H9 (cell line): ENCODE data around the gene SLC1A4. TPM values are rescaled to one million over a fixed set of nuclear protein-coding genes. Genes with fewer than 3 reads are reported as not detected.

ENCODE experiments used
- DNase-seq: peaks from one replicate; pipeline ENCODE4 v3.0.0-alpha.2; 2017
- H2AFZ ChIP-seq: one replicate; pipeline ENCODE4 v1.6.1; 2013; ENCODE audit warnings: mild to moderate bottlenecking, low read length, control low read depth, moderate library complexity
- H2AK5ac ChIP-seq: 2 replicates; pipeline ENCODE4 v1.6.1; 2013; ENCODE audit warnings: low read length, control low read depth, mixed read lengths; ENCODE audit not compliant: insufficient read length
- H2BK120ac ChIP-seq: one replicate; pipeline ENCODE4 v1.6.1; 2013; ENCODE audit warnings: low read depth, mild to moderate bottlenecking, low read length, control low read depth, inconsistent platforms; ENCODE audit not compliant: poor library complexity, severe bottlenecking
- H2BK12ac ChIP-seq: 2 replicates; pipeline ENCODE4 v1.6.1; 2013; ENCODE audit warnings: low read length, control low read depth, mixed read lengths, low read depth; ENCODE audit not compliant: insufficient read length
- H2BK15ac ChIP-seq: 2 replicates; pipeline ENCODE4 v1.6.1; 2013; ENCODE audit warnings: low read depth, low read length, control low read depth
- H2BK20ac ChIP-seq: one replicate; pipeline ENCODE4 v1.6.1; 2013; ENCODE audit warnings: low read depth, mild to moderate bottlenecking, low read length, control low read depth, inconsistent platforms; ENCODE audit not compliant: poor library complexity, severe bottlenecking
- H2BK5ac ChIP-seq: 2 replicates; pipeline ENCODE4 v1.6.1; 2013; ENCODE audit warnings: low read length, control low read depth, mixed read lengths; ENCODE audit not compliant: insufficient read length
- H3K14ac ChIP-seq: 2 replicates; pipeline ENCODE4 v1.6.1; 2013; ENCODE audit warnings: low read length, control low read depth; ENCODE audit not compliant: insufficient read depth
- H3K18ac ChIP-seq: 2 replicates; pipeline ENCODE4 v1.6.1; 2013; ENCODE audit warnings: low read depth, mild to moderate bottlenecking, mixed read lengths, low read length, control low read depth; ENCODE audit not compliant: insufficient read length
- H3K23ac ChIP-seq: 2 replicates; pipeline ENCODE4 v1.6.1; 2013; ENCODE audit warnings: low read length, control low read depth, mixed read lengths, low read depth; ENCODE audit not compliant: insufficient read length
- H3K23me2 ChIP-seq: 2 replicates; pipeline ENCODE4 v1.6.1; 2013; ENCODE audit warnings: low read depth, mild to moderate bottlenecking, mixed read lengths, low read length, control low read depth; ENCODE audit not compliant: insufficient read length, poor library complexity, severe bottlenecking
- H3K27ac ChIP-seq: 2 replicates; pipeline ENCODE4 v1.5.1; 2013; ENCODE audit warnings: low read length, control low read depth, mixed read lengths, low read depth; ENCODE audit not compliant: insufficient read length
- H3K27me3 ChIP-seq: 2 replicates; pipeline ENCODE4 v1.6.1; 2013; ENCODE audit warnings: low read length, control low read depth, inconsistent platforms; ENCODE audit not compliant: insufficient read depth
- H3K4ac ChIP-seq: 2 replicates; pipeline ENCODE4 v1.6.1; 2013; ENCODE audit warnings: low read depth, mild to moderate bottlenecking, control low read depth, inconsistent platforms, low read length, moderate library complexity
- H3K4me1 ChIP-seq: 2 replicates; pipeline ENCODE4 v1.6.1; 2013; ENCODE audit warnings: low read length, control low read depth, inconsistent platforms; ENCODE audit not compliant: insufficient read depth
- H3K4me2 ChIP-seq: 2 replicates; pipeline ENCODE4 v1.6.1; 2013; ENCODE audit warnings: low read length, control low read depth, mixed read lengths; ENCODE audit not compliant: insufficient read length, insufficient read depth
- H3K56ac ChIP-seq: 2 replicates; pipeline ENCODE4 v1.6.1; 2013; ENCODE audit warnings: low read depth, mild to moderate bottlenecking, mixed read lengths, low read length, control low read depth; ENCODE audit not compliant: insufficient read length
- H3K79me1 ChIP-seq: 2 replicates; pipeline ENCODE4 v1.6.1; 2013; ENCODE audit warnings: low read depth, mild to moderate bottlenecking, moderate library complexity, low read length, control low read depth, inconsistent platforms; ENCODE audit not compliant: insufficient read depth, poor library complexity, severe bottlenecking
- H3K79me2 ChIP-seq: 2 replicates; pipeline ENCODE4 v1.6.1; 2013; ENCODE audit warnings: low read length, control low read depth, inconsistent platforms; ENCODE audit not compliant: insufficient read depth
- H3K9ac ChIP-seq: 2 replicates; pipeline ENCODE4 v1.6.1; 2013; ENCODE audit warnings: low read length, control low read depth, mixed read lengths; ENCODE audit not compliant: insufficient read length; ENCODE audit errors: extremely low read depth
- H3K9me3 ChIP-seq: one replicate; pipeline ENCODE4 v1.6.1; 2013; ENCODE audit warnings: low read depth, low read length, inconsistent platforms; ENCODE audit not compliant: control insufficient read depth
- H3T11ph ChIP-seq: one replicate; pipeline ENCODE4 v1.6.1; 2013; ENCODE audit warnings: mild to moderate bottlenecking, low read length, control low read depth, inconsistent platforms
- H4K20me1 ChIP-seq: one replicate; pipeline ENCODE4 v1.6.1; 2013; ENCODE audit not compliant: control insufficient read depth, insufficient read length, insufficient read depth
- H4K5ac ChIP-seq: 2 replicates; pipeline ENCODE4 v1.6.1; 2013; ENCODE audit warnings: low read depth, mild to moderate bottlenecking, mixed read lengths, low read length, control low read depth; ENCODE audit not compliant: insufficient read length
- H4K8ac ChIP-seq: replicated peaks from 2 replicates; pipeline ENCODE4 v1.6.1; 2013; ENCODE audit warnings: low read length, control low read depth, mixed read lengths, low read depth; ENCODE audit not compliant: insufficient read length
- H4K91ac ChIP-seq: 2 replicates; pipeline ENCODE4 v1.6.1; 2013; ENCODE audit warnings: low read depth, mild to moderate bottlenecking, moderate library complexity, mixed read lengths, low read length, control low read depth; ENCODE audit not compliant: insufficient read length
- H3K27ac Mint-ChIP-seq, 3 experiments: 2 replicates in 2 of 3; 3 replicates in 1 of 3; pipeline ENCODE4 v1.8.0; 2020 to 2021; ENCODE audit warnings: mixed read lengths in 3 of 3, mild to moderate bottlenecking in 1 of 3, moderate library complexity in 1 of 3
- H3K27me3 Mint-ChIP-seq: 2 replicates; pipeline ENCODE4 v1.8.0; 2021; ENCODE audit warnings: low read depth, mild to moderate bottlenecking, moderate library complexity, mixed read lengths
- H3K36me3 Mint-ChIP-seq, 3 experiments: 2 replicates in 2 of 3; 3 replicates in 1 of 3; pipeline ENCODE4 v1.8.0; 2020 to 2021; ENCODE audit warnings: low read depth in 3 of 3, mixed read lengths in 3 of 3; ENCODE audit not compliant: insufficient read depth in 1 of 3
- H3K4me1 Mint-ChIP-seq, 2 experiments: 2 replicates each; pipeline ENCODE4 v1.8.0; 2020; ENCODE audit warnings: mixed read lengths in 2 of 2
- H3K4me3 Mint-ChIP-seq, 2 experiments: 2 replicates in 1 of 2; 3 replicates in 1 of 2; pipeline ENCODE4 v1.8.0; 2020 to 2021; ENCODE audit warnings: mild to moderate bottlenecking in 2 of 2, mixed read lengths in 2 of 2, moderate library complexity in 1 of 2
- H3K9me3 Mint-ChIP-seq, 2 experiments: 2 replicates in 1 of 2; 3 replicates in 1 of 2; pipeline ENCODE4 v1.8.0; 2020; ENCODE audit warnings: mild to moderate bottlenecking in 2 of 2, mixed read lengths in 2 of 2, moderate library complexity in 1 of 2
- WGBS: extraction: QIAGEN DNeasy Blood & Tissue Kit; methylation state at CpG from one replicate; pipeline ENCODE4 v1.1.7; 2013; ENCODE audit warnings: missing lambda C conversion rate, low lambda C conversion rate, mixed read lengths; ENCODE audit not compliant: insufficient read length; ENCODE audit errors: extremely low coverage; 5-methylcytosine and 5-hydroxymethylcytosine counted together
- total RNA-seq: library from RNA; stranded (reverse); gene quantifications from 2 replicates; pipeline ENCODE4 v1.2.1, GENCODE V29; 2021
- TF ChIP-seq, protein P1 (sequence below): fragments of 200-600 bp; sonication (generic); conservative IDR thresholded peaks from 3 replicates; pipeline ENCODE4 v1.8.0; 2021; ENCODE audit warnings: antibody characterized with exemption, mild to moderate bottlenecking

Gene SLC1A4
- total RNA-seq, 1 experiment from 2014 or later = 1.9 TPM

DNA sequence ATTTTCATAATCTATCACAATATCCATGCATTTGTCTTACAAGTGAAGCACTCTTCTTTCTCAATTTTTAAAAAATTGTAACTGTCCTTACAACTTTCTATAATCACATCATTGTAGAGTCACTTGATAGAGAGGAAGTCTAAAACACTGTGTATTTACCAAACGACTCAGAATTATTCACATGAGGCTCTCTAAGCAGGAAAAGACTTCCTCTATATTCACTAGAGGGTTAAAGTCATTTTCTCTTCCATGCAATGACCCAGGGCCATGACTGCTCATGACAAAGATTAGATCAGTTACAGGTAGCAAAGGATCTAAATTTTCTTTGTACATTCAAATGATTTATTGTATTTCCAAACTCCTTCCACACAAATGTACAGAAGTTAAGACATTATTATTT is 9.0 kb upstream of the SLC1A4 start:
- no peak overlapping the region for H3K14ac ChIP-seq
- no peak overlapping the region for H3T11ph ChIP-seq
- no CpG with 5 or more reads among the region's 1 CpG for WGBS
- H2BK120ac ChIP-seq = no peak overlapping the region
- TF ChIP-seq, protein P1, sequence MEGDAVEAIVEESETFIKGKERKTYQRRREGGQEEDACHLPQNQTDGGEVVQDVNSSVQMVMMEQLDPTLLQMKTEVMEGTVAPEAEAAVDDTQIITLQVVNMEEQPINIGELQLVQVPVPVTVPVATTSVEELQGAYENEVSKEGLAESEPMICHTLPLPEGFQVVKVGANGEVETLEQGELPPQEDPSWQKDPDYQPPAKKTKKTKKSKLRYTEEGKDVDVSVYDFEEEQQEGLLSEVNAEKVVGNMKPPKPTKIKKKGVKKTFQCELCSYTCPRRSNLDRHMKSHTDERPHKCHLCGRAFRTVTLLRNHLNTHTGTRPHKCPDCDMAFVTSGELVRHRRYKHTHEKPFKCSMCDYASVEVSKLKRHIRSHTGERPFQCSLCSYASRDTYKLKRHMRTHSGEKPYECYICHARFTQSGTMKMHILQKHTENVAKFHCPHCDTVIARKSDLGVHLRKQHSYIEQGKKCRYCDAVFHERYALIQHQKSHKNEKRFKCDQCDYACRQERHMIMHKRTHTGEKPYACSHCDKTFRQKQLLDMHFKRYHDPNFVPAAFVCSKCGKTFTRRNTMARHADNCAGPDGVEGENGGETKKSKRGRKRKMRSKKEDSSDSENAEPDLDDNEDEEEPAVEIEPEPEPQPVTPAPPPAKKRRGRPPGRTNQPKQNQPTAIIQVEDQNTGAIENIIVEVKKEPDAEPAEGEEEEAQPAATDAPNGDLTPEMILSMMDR = no peak
- H3K9ac ChIP-seq = no peak overlapping the region
- H3K27me3 Mint-ChIP-seq = peaks cover 4% of the 10 kb centered on the region
- H3K79me1 ChIP-seq = no peaks in the 10 kb centered on the region
- H3K18ac ChIP-seq = no peak overlapping the region
- H3K9me3 Mint-ChIP-seq = no peaks in the 10 kb centered on the region
- no peak overlapping the region for H2BK12ac ChIP-seq
- H2BK5ac ChIP-seq = no peak overlapping the region
- no peak overlapping the region for H3K23ac ChIP-seq
- H2BK20ac ChIP-seq = no peak overlapping the region
- H4K5ac ChIP-seq = no peak overlapping the region
- peaks cover 2 to 3% of the 10 kb centered on the region in 2 experiments for H3K4me1 Mint-ChIP-seq
- H3K36me3 Mint-ChIP-seq = no peaks in the 10 kb centered on the region
- no peaks in the 10 kb centered on the region for H3K79me2 ChIP-seq
- no peak overlapping the region for H4K8ac ChIP-seq
- H3K9me3 ChIP-seq = no peaks in the 10 kb centered on the region
- no peak overlapping the region for H3K56ac ChIP-seq
- no peak overlapping the region for H4K91ac ChIP-seq
- H3K23me2 ChIP-seq = no peaks in the 10 kb centered on the region
- no peak overlapping the region for H3K27ac Mint-ChIP-seq
- no peak overlapping the region for H3K4ac ChIP-seq
- H3K27me3 ChIP-seq = no peaks in the 10 kb centered on the region
- H4K20me1 ChIP-seq = no peaks in the 10 kb centered on the region
- no peak overlapping the region for H3K4me3 Mint-ChIP-seq
- H2BK15ac ChIP-seq = no peak overlapping the region
- no peak overlapping the region for H2AFZ ChIP-seq
- no peak for DNase-seq
- H3K4me1 ChIP-seq = peaks cover 2% of the 10 kb centered on the region
- no peak overlapping the region for H3K27ac ChIP-seq
- no peak overlapping the region for H2AK5ac ChIP-seq
- no peak overlapping the region for H3K4me2 ChIP-seq
